Stimulated activated CD4-positive, alpha-beta T cell treated with anti-CD3 and anti-CD28 coated beads, Interleukin-12 subunit alpha, Interleukin-12 subunit beta, amount 100 ng/mL, for 4 hours (primary cell): ENCODE data around the gene HSD17B12.

Source experiments
- DNase-seq: peaks from one replicate; pipeline ENCODE4 v3.0.0-alpha.2; 2020

The HSD17B12 gene

GRCh38 chr11:43879789-43880639 lies 199.5 kb downstream of the HSD17B12 start:
- no peak for DNase-seq

- peak; percentile 86 for DNase-seq
Measured at GRCh38 chr11:43880640-43881159, 200.2 kb downstream of the HSD17B12 start, which contains the start of gene ALKBH3. Gene ALKBH3 (plus strand): TSS chr11:43880831. CDS start chr11:43882653, 1,822 bp downstream.

- no peak for DNase-seq
Measured at GRCh38 chr11:43892851-43893250, 212.3 kb downstream of the HSD17B12 start.

GRCh38 chr11:43894546-43894945 lies 214.0 kb downstream of the HSD17B12 start:
- no peak for DNase-seq

- DNase-seq: no peak
Measured at GRCh38 chr11:43895601-43896000, 215.1 kb downstream of the HSD17B12 start.

GRCh38 chr11:43898574-43898973 lies 218.0 kb downstream of the HSD17B12 start:
- DNase-seq: no peak

- DNase-seq: no peak
Measured at GRCh38 chr11:43899094-43899493, 218.6 kb downstream of the HSD17B12 start.

GRCh38 chr11:43901551-43901950 lies 221.0 kb downstream of the HSD17B12 start:
- no peak for DNase-seq

GRCh38 chr11:43903078-43903477 lies 222.5 kb downstream of the HSD17B12 start:
- no peak for DNase-seq

- no peak for DNase-seq
Measured at GRCh38 chr11:43903969-43904368, 223.4 kb downstream of the HSD17B12 start.

- no peak for DNase-seq
Measured at GRCh38 chr11:43904742-43905535, 224.4 kb downstream of the HSD17B12 start.

- DNase-seq: no peak
Measured at GRCh38 chr11:43905813-43906241, 225.3 kb downstream of the HSD17B12 start.
